SHP77 (cell line): ENCODE results near the gene PCDH15.
"Not testable (repeated sequence)": the region's sequence is repeated elsewhere in the genome, so short reads cannot be mapped to it uniquely, and the experiment has no call there.

Experiments used
- DNase-seq, 2 experiments: peaks; one replicate each; lab custom pipeline; 2025; lab: John Stamatoyannopoulos, UW

The PCDH15 gene

GRCh38 chr10:53980210-53980609 is 820.8 kb downstream of the PCDH15 start:
- DNase-seq: no peak

DNA sequence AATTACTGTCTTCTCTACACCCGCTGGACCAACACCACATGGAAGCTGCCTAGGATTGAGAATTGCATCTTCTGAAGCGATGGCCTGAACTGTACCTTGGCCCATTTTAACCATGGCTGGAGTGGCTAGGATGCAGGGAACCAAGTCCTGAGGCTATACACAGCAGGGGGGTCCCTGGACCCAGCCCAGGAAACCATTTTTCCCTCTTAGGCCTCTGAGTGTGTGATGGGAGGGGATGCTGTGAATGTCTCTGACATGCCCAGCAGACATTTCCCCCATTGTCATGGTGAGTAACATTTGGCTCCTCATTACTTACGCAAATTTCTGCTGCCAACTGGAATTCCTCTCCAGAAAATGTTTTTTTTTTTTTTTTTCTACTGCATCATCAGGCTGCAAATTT is 822.7 kb downstream of the PCDH15 start:
- DNase-seq: no peak

- DNase-seq: no peak
Observed at GRCh38 chr10:53977267-53977666, 823.8 kb downstream of the PCDH15 start.

DNA sequence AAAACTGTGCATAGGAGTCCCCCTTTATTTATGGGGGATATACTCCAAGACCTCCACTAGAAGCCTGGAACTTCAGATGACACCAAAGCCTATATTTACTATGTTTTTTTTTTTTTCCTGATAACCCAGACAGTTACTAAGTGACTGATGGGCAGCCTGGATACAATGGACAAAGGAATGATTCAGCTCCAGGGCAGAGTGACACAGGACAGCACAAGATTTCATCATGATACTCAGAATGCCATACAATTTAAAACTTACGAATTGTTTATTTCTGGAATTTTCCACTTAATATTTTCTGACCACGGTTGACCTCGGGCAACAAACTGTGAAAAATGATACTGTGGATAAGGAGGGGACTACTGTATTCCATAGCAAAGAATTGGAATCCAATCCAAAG is 843.6 kb downstream of the PCDH15 start:
- DNase-seq: no peak

DNA sequence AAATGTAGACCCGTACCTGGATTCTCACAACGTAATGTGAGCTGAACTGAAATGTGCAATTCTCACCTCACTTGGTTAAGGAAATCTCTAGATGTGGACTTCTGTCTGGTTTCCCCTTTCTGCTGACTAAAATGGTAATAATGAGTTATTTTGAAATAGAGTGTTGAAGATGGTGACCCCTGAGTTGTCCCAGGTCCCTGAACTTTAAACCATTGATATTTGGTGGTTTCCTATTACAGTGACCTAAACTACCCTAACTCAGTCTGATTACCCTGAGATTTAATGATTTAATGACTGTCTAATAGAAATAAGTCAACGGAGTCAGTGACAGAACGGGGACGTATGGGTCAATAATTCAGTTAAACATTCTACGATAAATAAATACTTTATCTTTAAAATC is 845.9 kb downstream of the PCDH15 start:
- DNase-seq: no peak

GRCh38 chr10:53952698-53953630 is 848.1 kb downstream of the PCDH15 start:
- DNase-seq: no peak

- DNase-seq: no peak
Observed at GRCh38 chr10:53939654-53940053, 861.4 kb downstream of the PCDH15 start.

GRCh38 chr10:53930648-53931047 is 870.4 kb downstream of the PCDH15 start:
- DNase-seq: no peak

- DNase-seq: not testable (repeated sequence)
Observed at GRCh38 chr10:53924051-53924700, 876.9 kb downstream of the PCDH15 start.

DNA sequence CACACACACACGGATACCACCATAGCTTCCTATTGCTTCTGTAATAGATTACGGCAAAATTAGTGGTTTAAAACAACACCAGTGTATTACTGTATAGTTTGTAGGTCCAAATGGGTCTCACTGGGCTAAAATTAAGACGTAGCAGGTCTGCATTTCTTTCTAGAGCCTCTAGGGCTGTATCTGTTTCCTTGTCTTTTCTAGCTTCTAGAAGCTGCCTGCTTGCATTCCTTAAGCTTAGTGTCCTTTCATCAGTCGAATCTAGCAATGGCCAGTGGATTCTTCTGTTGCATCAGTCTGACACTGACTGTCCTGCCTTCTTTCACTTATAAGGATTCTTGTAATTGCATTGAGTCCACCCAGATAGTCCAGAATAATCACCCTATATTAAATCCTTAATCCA is 882.3 kb downstream of the PCDH15 start:
- DNase-seq: no peak

DNA sequence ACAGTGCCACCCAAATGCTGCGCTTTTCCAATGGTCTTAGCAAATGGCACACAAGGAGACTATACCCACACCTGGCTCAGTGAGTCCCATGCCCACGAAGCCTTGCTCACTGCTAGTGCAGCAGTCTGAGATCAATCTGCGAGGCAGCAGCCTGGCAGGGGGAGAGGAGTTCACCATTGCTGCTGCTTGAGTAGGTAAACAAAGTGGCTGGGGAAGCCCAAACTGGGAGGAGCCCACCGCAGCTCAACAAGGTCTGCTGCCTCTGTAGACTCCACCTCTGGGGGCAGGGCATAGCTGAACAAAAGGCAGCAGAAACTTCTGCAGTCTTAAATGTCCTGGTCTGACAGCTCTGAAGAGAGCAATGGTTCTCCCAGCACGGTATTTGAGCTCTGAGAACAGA is 891.2 kb downstream of the PCDH15 start:
- DNase-seq: no peak

- no peak for DNase-seq
Observed at GRCh38 chr10:53904506-53905241, 896.4 kb downstream of the PCDH15 start.

DNA sequence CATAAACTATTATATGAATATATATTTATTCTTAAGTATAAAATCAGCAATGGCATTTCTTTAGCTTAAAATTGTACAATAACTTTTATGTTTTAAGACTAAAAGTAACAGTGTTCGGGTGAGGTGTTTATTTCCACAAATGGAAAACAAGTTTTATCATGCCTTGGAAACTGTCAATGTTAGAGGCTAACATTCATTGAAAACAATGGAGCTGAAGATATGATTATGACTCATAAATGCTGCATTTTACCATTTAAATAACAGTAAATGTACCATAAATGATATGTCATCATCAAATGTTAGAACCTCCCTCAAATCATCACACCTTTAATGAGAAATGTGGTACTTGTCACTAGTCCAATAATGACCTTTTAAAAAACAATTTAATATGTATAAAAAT is 897.3 kb downstream of the PCDH15 start:
- DNase-seq: no peak

GRCh38 chr10:53899463-53900160 is 901.4 kb downstream of the PCDH15 start:
- no peak for DNase-seq

DNA sequence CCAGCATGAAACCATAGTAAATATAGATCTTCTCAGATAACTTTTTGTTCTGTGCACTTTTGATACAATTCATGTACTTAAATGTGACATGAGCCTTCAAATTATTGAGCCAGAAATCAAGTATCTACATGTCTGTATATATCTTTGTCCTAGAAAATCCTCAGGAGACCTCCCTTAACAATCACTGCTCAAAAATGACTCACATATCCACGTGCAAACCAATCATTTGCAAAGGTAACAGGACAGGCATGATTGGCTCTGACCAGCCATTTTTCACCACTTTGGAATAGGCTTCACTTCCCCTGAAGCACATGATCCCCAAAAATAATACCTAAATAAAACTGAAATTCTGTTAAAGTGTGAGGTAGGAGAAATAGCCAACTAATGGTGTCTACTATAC is 902.5 kb downstream of the PCDH15 start:
- no peak for DNase-seq

- DNase-seq: no peak
Observed at GRCh38 chr10:53894145-53894544, 906.9 kb downstream of the PCDH15 start.

- DNase-seq: no peak
Observed at GRCh38 chr10:53893061-53893460, 908.0 kb downstream of the PCDH15 start.

- no peak for DNase-seq
Observed at GRCh38 chr10:53886325-53887300, 914.4 kb downstream of the PCDH15 start.

DNA sequence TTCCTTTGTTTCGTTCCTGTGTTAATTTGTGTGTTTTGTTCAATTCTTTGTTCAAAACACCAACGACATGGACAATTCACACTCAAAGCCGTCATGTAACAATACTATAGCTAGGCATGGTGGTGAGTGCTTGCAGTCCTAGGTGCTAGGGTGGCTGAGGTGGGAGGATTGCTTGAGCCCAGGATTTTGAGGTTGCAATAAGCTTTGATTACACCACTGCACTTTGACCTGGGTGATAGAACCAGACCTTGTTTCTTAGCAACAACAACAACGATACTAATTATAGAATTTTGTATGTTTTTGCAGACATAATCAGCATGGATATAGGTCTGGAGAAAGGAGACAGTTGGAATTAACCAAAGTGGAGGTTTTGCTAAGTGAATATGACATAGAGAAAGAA is 936.2 kb downstream of the PCDH15 start:
- DNase-seq: no peak

DNA sequence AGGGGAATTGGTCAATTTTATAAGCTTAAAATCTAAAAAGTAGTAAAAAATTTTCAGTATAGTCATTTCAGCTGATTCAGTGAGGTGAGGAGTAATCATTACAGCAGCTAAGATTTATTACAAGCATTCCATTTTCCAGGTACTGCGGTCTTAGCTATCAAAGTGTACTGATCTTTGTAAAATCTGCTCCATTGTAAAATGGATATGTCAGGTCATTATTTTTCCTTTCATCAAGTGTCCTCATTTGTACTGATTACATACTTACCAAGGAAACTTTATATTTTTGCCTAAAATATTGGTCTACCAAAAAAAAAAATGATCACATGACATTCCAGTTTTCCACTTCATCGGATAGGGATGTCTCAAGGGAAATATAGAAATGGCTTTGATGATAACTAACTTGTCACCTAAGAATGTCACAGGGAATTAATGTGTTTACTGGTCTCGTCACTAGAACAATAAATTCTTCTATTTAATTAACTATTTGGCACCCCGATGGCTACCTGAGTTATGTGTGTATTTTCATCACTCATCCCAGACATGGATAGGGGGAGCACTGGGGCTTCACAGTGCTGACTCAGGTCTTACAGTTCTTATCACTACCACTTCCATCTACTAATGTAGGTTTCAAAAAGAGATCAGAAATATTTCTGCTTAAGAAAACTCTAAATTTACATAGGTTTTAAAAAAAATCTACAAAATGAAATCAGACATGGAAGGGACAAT is 948.4 kb downstream of the PCDH15 start:
- DNase-seq: no peak
